ENCODE data around the gene MITF.

The MITF gene

DNA sequence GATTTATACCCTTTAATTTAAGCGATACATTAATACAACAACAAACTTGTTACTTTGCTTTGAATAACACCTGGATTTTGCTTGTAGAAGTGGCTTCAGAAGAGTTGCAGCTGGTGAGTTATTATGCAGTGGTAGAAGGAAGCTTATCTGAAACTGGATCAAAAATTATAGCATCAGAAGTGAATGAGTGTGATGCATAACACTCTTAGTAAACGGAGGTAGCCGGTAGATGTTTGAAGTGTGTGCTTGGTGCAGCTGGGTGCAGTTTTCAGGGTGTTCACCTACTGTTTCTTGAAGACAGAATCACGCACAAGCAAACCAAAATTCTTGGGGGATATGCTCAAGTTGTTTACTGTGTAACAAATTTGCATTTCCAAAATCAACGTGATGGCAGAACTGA lies 103.1 kb downstream of the MITF start:
- no peak for DNase-seq

DNA sequence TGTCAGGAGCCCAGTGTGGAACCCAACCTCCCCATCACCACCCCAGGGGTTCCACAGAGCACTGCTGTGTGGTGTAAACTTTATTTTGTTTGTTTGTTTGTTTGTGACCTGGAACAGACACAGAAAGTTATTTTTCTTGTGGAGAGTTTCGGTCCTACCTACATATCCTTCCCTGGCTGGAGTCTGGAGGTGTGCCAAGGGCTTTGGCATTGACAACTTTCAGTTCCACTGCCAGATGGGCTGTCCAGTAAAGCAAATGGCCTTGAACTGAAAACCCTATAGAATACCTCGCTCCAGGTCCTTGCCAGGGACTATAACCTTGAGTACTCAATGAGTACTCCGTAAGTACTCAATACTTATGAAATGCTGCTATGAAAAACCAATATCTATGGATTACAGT lies 103.5 kb downstream of the MITF start:
- DNase-seq = no peak

DNA sequence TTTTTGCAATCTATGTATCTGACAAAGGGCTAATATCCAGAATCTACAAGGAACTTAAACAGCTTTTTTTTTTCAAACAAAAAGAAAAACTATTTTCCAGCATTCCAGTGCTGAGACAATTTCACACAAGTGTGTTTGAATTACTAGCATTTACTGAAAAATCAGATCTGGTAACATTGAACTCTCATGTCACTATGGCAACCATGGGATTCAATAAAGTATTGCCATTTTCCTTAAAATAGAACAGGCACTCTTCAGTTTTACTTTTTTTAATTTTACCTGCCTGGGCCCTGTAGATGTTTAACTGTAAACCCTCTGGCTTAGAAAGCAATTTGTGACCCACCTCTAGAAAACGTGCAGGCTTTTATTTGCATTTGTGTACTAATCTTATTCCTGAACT lies 105.4 kb downstream of the MITF start:
- DNase-seq = no peak

DNA sequence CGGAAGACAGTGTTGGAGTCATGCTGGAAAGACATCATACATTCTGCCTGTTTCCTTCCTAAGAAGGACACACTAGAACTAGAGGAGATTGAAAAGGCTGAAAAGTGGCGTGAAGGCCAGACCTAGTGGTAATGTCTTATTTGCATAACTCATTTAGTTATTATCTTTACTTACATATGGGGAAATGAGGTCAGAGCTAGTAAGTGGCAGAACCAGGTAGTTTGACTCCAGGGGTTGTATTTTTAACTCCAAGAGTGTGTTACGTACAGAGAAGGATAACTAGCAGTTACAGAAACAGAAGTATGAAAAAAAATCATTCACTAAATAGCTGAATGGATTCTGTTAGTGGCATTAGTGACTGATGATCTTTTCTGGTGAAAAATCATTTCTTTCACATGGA lies 108.0 kb downstream of the MITF start:
- DNase-seq = no peak

DNA sequence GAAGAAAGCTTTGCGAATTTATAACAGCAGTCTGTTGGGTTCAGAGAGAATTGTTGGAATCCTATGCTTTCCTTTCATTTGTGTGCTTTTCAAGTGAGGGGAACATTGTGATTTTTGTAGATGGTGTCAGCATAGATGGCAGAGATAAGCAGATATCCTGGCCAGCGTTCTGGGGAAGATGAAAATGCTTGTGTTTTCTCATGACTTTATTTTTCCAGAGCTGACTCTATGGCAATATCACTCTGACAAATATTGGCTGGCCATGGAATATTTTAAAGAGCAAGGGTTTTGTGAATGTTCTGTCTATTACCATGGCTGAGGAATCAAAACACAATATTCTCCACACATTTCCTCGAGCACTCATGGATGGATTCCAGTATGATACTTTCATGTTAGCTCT lies 108.8 kb downstream of the MITF start:
- no peak for DNase-seq

DNA sequence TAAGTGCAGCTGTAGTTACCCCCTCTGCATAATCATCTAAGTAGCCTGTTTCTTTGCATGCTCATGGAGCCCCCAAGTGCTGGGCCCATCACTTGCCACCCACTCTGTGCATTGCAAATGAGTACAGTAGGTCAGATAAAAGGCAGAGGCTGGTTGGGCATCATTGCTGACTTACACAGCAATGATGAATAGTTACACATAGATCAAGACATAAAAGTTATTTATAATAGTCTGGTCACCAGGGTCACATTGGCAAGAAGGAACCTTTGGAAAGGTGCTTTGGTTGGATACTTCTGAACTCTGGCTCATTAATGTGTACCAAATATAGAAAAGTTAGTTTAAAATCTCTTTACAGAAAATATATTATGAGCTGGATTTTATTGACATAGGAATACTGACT lies 111.6 kb downstream of the MITF start:
- no peak for DNase-seq

DNA sequence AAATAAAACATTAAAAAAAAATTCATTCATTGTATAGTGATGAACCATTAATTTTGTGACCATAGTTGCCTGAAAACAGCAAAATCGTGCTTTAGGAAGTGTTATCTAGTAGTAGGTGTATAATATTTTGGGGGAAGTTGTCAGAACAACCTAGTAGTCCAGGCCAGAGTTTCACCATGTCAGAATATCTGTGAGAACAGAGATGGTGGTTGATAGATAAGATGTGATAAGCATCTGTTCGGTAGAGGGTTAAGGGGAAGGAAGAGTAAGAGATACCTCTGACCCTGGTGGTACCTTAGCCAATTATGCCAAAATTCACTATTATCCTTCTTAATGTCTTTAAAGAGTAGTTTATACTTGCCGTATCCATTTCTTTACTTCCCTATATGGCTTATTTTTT lies 113.8 kb downstream of the MITF start:
- no peak for DNase-seq

DNA sequence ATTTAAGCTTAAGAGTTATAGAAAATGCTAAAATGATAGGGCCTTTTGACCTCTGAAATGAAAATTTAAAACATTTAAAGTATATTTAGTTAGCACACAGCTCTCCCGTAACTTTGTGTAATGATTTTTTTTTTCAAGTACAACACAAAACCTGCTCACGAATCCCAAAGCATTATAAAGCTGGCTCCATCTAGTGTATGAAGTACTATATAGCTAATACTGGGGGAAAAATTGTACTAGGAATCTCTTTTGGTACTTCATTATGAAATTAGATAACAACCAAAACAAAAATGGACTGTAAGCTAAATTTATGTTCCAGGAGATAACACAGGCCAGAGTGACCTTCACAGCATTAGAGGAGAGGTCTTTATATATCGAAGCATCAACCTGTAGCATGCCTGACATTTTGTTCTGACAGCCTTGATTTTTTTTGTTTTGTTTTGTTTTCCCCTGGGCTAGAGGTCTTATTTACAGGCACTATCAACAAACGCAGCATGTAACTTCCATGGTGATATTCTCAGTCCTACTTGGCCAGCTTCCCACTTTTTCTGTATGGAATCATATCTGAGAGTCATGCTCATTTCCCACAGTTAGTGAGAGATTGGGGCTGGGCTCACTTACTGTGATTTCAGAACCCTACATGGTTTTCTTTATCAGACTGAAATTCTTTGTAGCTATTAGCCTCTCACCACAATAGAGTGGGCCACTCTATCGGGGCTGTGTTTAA lies 116.3 kb downstream of the MITF start:
- DNase-seq = no peak

DNA sequence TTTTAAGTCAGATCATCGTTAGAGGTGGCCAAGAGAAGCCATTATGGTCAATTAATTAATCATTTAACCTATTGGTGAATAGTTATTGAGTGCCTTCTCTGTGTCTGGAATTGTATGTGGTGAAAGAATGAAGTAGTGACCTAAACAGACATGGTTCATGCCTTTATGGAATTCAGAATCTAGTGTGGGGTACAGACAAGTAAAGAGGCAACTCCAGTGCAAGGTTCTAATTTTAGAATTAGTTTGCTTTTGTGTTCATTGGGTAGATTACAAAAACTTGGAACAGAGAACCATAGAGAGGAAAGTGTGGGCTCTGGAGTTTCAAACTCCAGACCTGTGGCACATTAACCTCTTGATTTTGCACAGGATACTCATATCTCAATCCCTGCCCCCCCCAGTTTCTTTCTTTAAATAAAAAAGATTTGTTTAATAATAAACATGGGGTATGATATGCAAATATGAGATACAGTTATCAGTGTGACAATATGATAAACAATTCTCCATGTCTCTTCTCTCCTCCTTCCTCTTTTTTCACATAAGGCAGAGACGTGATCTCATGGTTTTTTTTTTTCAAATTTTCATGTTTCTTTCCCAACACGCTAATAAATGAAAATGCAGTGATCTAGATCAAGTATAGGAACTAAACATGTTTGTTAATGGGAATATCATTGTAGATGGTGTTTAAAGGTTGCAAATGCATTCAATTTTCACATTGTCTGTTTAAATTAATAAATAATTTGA lies 117.9 kb downstream of the MITF start:
- no peak for DNase-seq

DNA sequence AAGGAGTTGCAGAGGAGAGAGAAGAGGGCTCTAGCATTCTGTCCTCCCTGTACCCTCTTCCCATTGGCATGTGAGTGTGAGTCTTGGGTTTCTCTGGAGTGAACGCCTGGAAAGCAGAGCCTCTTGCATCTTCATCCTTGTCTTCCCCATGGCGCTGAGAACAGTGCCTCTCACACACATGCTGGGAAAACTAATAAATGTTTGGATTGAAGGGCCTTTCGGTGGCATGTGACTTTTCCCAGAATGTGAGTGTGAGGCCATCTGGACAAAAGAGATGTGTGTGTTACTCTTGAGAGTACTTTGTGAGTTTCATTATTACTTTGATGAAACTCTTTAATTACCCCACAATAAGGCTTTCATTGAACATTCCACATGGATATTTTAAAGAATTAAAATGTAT lies 122.3 kb downstream of the MITF start:
- DNase-seq = no peak

DNA sequence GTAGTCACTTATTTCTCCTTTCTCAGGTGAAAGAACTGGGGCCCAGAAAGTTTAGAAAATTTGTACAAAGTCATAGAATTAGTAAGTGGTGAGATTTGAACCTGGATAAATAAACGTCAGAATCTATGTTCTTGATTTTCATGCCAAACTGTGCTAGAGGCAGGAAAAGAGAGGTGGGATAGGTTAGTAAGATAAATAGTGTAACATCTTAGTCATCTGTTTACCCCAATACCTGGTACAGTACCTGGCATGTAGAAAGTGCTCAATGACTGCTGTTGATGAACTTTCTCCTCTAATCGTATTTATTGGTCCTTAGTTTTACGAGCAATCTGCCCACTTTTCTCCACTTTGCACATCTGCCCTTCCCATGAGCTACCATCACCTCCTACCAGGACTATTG lies 124.9 kb downstream of the MITF start:
- DNase-seq = no peak

DNA sequence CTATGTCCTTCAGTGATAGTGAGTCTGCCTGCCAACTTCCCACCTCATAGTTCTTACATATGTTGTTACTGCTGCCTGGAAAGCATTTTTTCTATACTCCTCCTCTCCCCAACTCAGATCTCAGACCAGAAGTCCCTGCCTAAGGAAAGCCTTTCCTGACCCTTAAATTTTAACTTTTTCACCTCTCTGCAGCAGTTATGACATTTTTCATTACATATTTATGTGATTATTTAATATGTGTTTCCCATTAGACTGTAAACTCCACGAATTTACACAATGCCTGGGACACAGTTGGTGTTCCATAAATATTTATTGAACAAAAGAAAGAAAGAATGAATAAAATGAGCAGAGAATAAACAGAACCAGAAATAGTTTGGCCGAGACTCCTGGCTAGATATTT lies 125.5 kb downstream of the MITF start:
- DNase-seq = no peak

DNA sequence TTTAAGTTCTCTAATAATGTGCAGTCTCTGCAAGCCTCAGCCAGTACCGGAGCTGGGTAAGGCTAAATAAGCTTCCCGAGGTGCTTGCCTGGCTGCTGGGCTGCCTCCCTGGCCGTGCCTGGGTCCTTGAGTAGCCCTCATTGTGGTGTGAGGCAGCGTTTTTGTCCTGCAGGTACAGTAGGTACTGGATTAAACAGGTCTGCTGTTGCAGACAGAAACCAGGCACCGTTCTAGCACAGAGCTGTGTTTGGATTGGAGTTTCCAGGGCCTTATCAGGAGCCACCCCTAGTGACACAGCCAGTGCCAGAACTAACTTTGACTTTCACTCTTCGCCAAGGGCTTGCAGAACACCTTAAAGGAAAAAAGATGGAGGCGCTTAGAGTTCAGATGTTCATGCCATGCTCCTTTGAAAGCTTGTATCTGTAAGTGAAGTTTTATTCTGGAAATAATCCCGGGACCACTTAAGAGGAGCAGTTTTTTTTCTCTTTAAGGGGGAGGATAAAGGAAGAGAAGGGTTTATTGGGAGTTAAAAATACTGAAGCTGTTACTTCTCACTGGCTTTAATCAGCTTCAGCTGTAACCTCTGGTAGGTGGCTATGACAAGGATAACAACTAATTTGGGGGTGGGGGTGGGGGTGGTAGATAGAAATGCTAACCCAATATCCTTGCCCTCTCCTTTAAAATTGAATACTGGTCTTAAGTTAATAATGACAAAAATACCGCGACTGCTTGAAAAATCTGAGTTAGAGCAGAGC lies 126.8 kb downstream of the MITF start:
- no peak for DNase-seq

DNA sequence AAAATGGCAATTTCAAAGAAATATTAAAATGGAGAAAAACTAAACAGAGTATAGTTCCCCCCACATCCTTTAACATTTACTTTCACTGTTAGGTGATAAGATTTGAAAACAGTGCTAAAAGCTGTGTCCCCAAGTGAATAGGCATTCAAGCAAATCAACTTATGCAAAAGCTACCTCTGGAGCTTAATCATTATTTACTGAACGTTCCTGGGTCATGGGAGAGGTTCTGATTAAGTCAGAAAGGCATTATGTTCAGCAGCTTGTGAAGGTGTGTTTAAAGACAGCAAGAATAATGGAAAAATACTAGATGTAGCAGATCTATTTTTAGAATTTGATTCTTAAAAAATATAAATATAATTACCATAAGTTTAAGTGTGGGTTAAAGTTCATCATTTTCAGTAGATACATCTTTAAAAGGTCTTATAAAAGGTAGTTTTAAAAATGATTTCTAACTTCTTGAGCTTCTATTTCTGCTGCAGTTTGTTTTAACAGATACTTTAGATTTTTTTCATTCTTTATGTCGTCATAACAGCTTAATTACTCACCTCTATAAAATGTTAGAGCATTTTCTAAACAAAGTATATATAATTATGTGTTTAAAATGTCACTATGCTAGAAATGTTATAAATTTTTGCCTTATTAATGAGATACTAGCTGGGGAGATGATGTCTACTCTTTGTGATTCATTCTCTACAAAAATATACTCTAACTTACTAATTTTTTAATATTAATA lies 127.9 kb downstream of the MITF start:
- DNase-seq = no peak

DNA sequence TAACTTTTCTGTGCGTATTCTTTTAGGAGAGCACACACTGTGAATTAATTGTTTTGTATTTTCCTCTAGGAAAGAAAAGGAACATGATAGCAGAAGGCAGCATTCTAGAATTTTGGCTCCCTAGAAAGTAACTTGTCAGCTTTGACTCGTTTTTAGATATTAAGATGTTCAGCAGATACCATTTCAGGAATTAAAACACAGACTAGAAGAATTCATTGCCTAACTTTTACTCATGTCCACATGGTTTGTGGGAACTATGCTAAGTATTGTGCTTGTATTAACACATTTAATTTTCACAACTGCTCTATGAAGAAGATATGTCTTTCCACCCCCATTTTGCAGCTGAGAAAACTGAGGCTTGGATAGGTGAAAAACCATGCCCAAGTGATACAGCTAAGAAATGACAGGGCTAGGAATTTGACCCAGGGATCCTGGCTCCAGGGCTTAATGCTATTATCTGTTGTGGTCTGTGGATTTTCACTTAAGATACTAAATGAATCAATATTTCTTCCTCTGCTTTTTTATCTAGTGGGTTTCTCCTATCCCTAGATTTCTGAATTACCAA lies 128.8 kb downstream of the MITF start:
- no peak for DNase-seq

DNA sequence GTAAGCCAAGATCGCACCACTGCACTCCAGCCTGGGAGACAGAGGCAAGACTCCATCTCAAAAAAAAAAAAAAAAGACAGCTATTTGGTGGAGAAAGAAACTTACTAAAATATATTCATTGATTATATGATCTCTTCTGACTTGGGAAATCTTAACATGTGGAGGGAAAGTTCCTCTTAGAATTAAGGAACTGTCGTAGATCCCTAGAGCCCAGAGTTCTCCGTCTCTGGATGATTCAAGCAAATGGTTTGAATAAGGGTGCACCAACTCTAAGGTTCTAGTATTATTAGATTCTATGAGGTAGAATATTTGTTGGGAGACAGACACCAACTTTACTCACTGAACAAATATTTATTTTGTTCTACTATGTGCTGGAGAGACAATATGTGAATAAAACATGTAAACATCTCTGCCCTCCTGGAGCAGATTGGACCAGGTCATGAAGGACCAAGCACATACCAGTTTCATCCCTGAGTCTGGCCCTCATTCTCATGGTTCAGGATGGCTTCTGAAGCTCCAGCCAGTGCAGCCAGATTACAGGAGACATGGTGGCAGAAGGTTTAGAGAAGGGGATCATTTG lies 129.7 kb downstream of the MITF start:
- no peak for DNase-seq

DNA sequence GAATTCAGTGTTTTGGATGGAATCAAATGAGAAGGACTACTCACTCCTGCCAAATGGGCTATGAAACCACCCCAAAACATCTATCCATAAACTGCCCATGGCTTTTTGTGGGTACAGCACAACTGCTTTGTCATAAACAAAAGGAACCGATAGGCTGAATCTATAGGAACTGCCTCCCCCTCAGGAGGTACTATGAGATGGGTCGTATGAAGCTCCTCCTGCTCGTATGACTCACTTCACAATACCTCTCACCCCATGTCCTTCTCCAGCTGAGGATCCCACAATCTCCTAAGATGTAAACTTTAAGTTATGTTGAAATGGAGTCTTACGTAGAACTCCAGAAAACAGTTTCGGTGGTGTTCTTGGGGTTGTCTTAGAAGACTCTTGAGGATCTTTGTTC lies 130.4 kb downstream of the MITF start:
- no peak for DNase-seq

DNA sequence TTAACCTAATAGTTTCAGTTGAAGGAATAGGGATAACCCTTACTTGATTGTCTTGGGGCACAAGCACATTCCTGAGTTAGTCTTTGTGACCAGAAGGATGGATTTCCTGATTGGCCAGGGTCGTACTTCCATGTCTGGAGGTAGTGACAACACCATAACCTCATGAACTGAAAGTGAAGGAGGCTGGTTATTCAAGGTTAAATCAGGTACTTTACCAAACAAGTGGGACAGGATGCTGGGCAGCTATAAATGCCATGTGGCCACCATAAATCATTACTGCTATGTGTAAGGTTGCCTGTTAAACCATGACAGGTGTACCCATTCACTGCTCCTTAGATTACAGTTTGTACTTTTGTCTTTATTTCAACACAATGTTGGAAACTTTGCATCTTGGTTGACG lies 132.0 kb downstream of the MITF start:
- no peak for DNase-seq

DNA sequence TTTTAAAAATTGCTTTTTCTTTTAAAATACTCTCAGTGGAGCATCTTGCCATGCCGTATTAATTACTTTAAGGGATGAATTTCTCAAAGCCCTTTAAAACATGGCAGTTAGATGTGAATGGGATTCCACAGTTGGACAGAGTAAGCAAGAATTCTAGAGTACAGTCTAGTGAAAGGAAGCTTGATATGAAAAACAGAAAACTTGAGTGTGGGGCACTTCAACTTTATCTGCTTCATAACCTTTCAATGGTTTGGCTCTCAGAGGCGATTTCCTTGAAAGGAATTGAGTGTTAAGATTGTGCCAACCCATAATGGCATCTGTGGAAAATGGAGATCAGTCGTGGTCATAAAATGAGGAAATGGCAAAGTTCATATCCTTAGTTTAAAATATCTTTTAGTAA lies 132.6 kb downstream of the MITF start:
- no peak for DNase-seq

DNA sequence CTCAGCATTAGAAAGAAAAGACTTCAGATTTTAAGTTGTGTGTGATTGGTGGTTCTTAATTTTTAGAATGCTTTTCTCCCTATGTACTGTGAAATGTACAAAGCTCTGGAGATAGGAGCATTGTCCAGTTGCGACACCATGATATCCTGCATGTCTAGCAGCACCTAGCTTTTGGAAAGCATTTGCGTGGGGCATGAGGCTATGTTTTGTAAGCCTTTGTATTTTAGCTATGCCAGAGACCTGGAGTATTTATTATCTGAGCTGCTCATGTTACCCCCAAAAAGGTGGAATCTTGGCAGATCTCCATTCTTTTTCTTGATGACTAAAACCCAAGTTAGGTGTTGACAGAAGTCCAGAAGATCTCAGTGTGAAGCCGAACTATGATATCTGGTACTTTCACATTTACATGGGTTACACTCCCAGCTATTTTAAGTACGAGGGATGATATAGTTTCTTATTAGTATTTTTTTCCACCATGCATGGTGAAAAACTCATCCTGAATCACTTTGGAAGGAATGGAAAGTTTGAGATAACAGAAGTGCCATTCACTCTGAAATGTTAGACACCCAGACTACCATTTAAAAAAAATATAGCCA lies 133.6 kb downstream of the MITF start:
- no peak for DNase-seq

DNA sequence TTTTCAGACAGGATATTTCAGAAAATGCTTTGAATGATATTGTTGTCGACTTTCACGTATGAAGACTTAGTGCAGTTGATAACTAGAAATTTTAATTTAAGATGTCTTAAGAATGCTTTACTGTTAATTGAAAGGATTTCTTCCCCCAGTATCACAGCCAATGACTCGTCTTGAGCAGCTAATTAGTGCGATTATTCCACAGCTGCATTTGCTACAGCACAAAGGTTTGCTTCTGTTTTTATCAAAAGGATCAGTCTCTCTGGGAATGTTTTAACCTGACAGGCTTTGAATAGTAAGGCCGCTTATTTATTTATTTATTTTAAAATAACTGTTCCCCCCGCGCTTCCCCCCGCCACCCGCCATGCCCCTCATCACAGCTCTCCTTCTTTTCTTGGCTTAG lies 136.8 kb downstream of the MITF start:
- no peak for DNase-seq

DNA sequence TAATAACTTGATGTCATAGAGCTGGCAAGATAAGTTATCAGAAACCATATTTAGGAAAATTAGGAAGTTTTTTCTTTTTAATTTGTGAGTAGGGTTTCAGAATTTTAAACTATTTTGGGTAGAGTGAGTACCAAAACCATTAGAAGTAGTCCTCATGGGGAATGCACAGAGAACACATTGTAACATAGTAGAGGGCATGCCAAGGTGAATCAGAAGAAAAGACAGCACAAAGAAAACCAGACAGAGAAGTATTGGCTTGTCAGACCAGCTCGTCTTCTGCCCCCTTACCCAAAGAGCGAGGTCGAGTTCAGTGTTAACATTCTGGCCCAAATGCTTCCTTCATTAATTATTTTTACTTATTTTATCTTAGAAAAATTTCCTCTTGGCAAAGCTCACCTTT lies 139.0 kb downstream of the MITF start:
- DNase-seq = no peak
